H9 (cell line): ENCODE measurements around the gene LAMB4. TPM values are rescaled to one million over a fixed set of nuclear protein-coding genes. Genes with fewer than 3 reads are reported as not detected.

Experiments used
- DNase-seq: peaks from one replicate; pipeline ENCODE4 v3.0.0-alpha.2; 2017
- H2AFZ ChIP-seq: one replicate; pipeline ENCODE4 v1.6.1; 2013; ENCODE audit warnings: mild to moderate bottlenecking, low read length, control low read depth, moderate library complexity
- H2AK5ac ChIP-seq: 2 replicates; pipeline ENCODE4 v1.6.1; 2013; ENCODE audit warnings: low read length, control low read depth, mixed read lengths; ENCODE audit not compliant: insufficient read length
- H2BK120ac ChIP-seq: one replicate; pipeline ENCODE4 v1.6.1; 2013; ENCODE audit warnings: low read depth, mild to moderate bottlenecking, low read length, control low read depth, inconsistent platforms; ENCODE audit not compliant: poor library complexity, severe bottlenecking
- H2BK12ac ChIP-seq: 2 replicates; pipeline ENCODE4 v1.6.1; 2013; ENCODE audit warnings: low read length, control low read depth, mixed read lengths, low read depth; ENCODE audit not compliant: insufficient read length
- H2BK15ac ChIP-seq: 2 replicates; pipeline ENCODE4 v1.6.1; 2013; ENCODE audit warnings: low read depth, low read length, control low read depth
- H2BK20ac ChIP-seq: one replicate; pipeline ENCODE4 v1.6.1; 2013; ENCODE audit warnings: low read depth, mild to moderate bottlenecking, low read length, control low read depth, inconsistent platforms; ENCODE audit not compliant: poor library complexity, severe bottlenecking
- H2BK5ac ChIP-seq: 2 replicates; pipeline ENCODE4 v1.6.1; 2013; ENCODE audit warnings: low read length, control low read depth, mixed read lengths; ENCODE audit not compliant: insufficient read length
- H3K14ac ChIP-seq: 2 replicates; pipeline ENCODE4 v1.6.1; 2013; ENCODE audit warnings: low read length, control low read depth; ENCODE audit not compliant: insufficient read depth
- H3K18ac ChIP-seq: 2 replicates; pipeline ENCODE4 v1.6.1; 2013; ENCODE audit warnings: low read depth, mild to moderate bottlenecking, mixed read lengths, low read length, control low read depth; ENCODE audit not compliant: insufficient read length
- H3K23ac ChIP-seq: 2 replicates; pipeline ENCODE4 v1.6.1; 2013; ENCODE audit warnings: low read length, control low read depth, mixed read lengths, low read depth; ENCODE audit not compliant: insufficient read length
- H3K23me2 ChIP-seq: 2 replicates; pipeline ENCODE4 v1.6.1; 2013; ENCODE audit warnings: low read depth, mild to moderate bottlenecking, mixed read lengths, low read length, control low read depth; ENCODE audit not compliant: insufficient read length, poor library complexity, severe bottlenecking
- H3K27ac ChIP-seq: 2 replicates; pipeline ENCODE4 v1.5.1; 2013; ENCODE audit warnings: low read length, control low read depth, mixed read lengths, low read depth; ENCODE audit not compliant: insufficient read length
- H3K27me3 ChIP-seq: 2 replicates; pipeline ENCODE4 v1.6.1; 2013; ENCODE audit warnings: low read length, control low read depth, inconsistent platforms; ENCODE audit not compliant: insufficient read depth
- H3K4ac ChIP-seq: 2 replicates; pipeline ENCODE4 v1.6.1; 2013; ENCODE audit warnings: low read depth, mild to moderate bottlenecking, control low read depth, inconsistent platforms, low read length, moderate library complexity
- H3K4me1 ChIP-seq: 2 replicates; pipeline ENCODE4 v1.6.1; 2013; ENCODE audit warnings: low read length, control low read depth, inconsistent platforms; ENCODE audit not compliant: insufficient read depth
- H3K4me2 ChIP-seq: 2 replicates; pipeline ENCODE4 v1.6.1; 2013; ENCODE audit warnings: low read length, control low read depth, mixed read lengths; ENCODE audit not compliant: insufficient read length, insufficient read depth
- H3K56ac ChIP-seq: 2 replicates; pipeline ENCODE4 v1.6.1; 2013; ENCODE audit warnings: low read depth, mild to moderate bottlenecking, mixed read lengths, low read length, control low read depth; ENCODE audit not compliant: insufficient read length
- H3K79me1 ChIP-seq: 2 replicates; pipeline ENCODE4 v1.6.1; 2013; ENCODE audit warnings: low read depth, mild to moderate bottlenecking, moderate library complexity, low read length, control low read depth, inconsistent platforms; ENCODE audit not compliant: insufficient read depth, poor library complexity, severe bottlenecking
- H3K79me2 ChIP-seq: 2 replicates; pipeline ENCODE4 v1.6.1; 2013; ENCODE audit warnings: low read length, control low read depth, inconsistent platforms; ENCODE audit not compliant: insufficient read depth
- H3K9ac ChIP-seq: 2 replicates; pipeline ENCODE4 v1.6.1; 2013; ENCODE audit warnings: low read length, control low read depth, mixed read lengths; ENCODE audit not compliant: insufficient read length; ENCODE audit errors: extremely low read depth
- H3K9me3 ChIP-seq: one replicate; pipeline ENCODE4 v1.6.1; 2013; ENCODE audit warnings: low read depth, low read length, inconsistent platforms; ENCODE audit not compliant: control insufficient read depth
- H3T11ph ChIP-seq: one replicate; pipeline ENCODE4 v1.6.1; 2013; ENCODE audit warnings: mild to moderate bottlenecking, low read length, control low read depth, inconsistent platforms
- H4K20me1 ChIP-seq: one replicate; pipeline ENCODE4 v1.6.1; 2013; ENCODE audit not compliant: control insufficient read depth, insufficient read length, insufficient read depth
- H4K5ac ChIP-seq: 2 replicates; pipeline ENCODE4 v1.6.1; 2013; ENCODE audit warnings: low read depth, mild to moderate bottlenecking, mixed read lengths, low read length, control low read depth; ENCODE audit not compliant: insufficient read length
- H4K8ac ChIP-seq: replicated peaks from 2 replicates; pipeline ENCODE4 v1.6.1; 2013; ENCODE audit warnings: low read length, control low read depth, mixed read lengths, low read depth; ENCODE audit not compliant: insufficient read length
- H4K91ac ChIP-seq: 2 replicates; pipeline ENCODE4 v1.6.1; 2013; ENCODE audit warnings: low read depth, mild to moderate bottlenecking, moderate library complexity, mixed read lengths, low read length, control low read depth; ENCODE audit not compliant: insufficient read length
- H3K27ac Mint-ChIP-seq, 3 experiments: 2 replicates in 2 of 3; 3 replicates in 1 of 3; pipeline ENCODE4 v1.8.0; 2020 to 2021; ENCODE audit warnings: mixed read lengths in 3 of 3, mild to moderate bottlenecking in 1 of 3, moderate library complexity in 1 of 3
- H3K27me3 Mint-ChIP-seq: 2 replicates; pipeline ENCODE4 v1.8.0; 2021; ENCODE audit warnings: low read depth, mild to moderate bottlenecking, moderate library complexity, mixed read lengths
- H3K36me3 Mint-ChIP-seq, 3 experiments: 2 replicates in 2 of 3; 3 replicates in 1 of 3; pipeline ENCODE4 v1.8.0; 2020 to 2021; ENCODE audit warnings: low read depth in 3 of 3, mixed read lengths in 3 of 3; ENCODE audit not compliant: insufficient read depth in 1 of 3
- H3K4me1 Mint-ChIP-seq, 2 experiments: 2 replicates each; pipeline ENCODE4 v1.8.0; 2020; ENCODE audit warnings: mixed read lengths in 2 of 2
- H3K4me3 Mint-ChIP-seq, 2 experiments: 2 replicates in 1 of 2; 3 replicates in 1 of 2; pipeline ENCODE4 v1.8.0; 2020 to 2021; ENCODE audit warnings: mild to moderate bottlenecking in 2 of 2, mixed read lengths in 2 of 2, moderate library complexity in 1 of 2
- H3K9me3 Mint-ChIP-seq, 2 experiments: 2 replicates in 1 of 2; 3 replicates in 1 of 2; pipeline ENCODE4 v1.8.0; 2020; ENCODE audit warnings: mild to moderate bottlenecking in 2 of 2, mixed read lengths in 2 of 2, moderate library complexity in 1 of 2
- WGBS: extraction: QIAGEN DNeasy Blood & Tissue Kit; methylation state at CpG from one replicate; pipeline ENCODE4 v1.1.7; 2013; ENCODE audit warnings: missing lambda C conversion rate, low lambda C conversion rate, mixed read lengths; ENCODE audit not compliant: insufficient read length; ENCODE audit errors: extremely low coverage; 5-methylcytosine and 5-hydroxymethylcytosine counted together
- total RNA-seq: library from RNA; stranded (reverse); gene quantifications from 2 replicates; pipeline ENCODE4 v1.2.1, GENCODE V29; 2021
- TF ChIP-seq, protein P1 (sequence below): fragments of 200-600 bp; sonication (generic); conservative IDR thresholded peaks from 3 replicates; pipeline ENCODE4 v1.8.0; 2021; ENCODE audit warnings: antibody characterized with exemption, mild to moderate bottlenecking

The LAMB4 gene
- total RNA-seq, 1 experiment from 2014 or later, result not detected

DNA sequence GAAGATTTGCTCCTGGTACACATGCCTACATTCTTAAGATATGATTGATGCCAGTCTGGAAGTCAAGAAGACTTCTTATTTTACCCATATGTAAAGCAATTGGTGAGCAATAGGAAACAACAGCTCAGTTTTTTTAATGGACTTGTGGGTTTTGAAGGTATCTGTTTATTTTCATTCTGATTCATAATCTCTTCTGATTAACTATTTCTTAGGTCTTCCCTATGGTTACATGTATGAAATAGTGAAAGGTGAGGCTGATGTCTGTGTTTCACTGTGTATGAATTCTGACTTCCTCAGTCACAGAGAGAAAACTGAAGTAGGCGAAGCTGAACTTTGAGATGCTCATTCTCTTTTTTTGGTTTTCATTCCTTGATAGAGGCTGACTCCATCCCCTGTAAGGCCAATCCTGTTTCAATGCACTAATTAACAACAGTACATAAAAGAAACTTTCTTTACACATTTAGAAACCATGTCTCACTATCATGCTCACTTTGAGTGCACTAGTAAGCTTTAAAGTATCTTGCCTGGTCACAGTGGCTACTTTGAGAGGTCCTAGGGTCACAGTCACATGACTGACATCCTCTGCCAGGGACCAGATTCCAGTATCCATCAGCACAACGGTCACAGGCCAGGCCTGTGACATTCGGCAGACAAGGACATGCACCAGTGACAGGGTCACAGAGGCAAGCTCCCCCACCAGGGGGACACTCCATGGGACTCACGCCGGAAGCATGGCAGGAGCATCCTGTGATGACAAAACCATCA, 67.7 kb downstream of the LAMB4 start:
- Histone ChIP-seq H3K9me3 (no peaks in the 10 kb centered on the region), H3K14ac (no peak overlapping the region), H3K4me1 (peaks cover 4% of the 10 kb centered on the region; the same call in 1 of the 2 replicates), H4K91ac (no peak overlapping the region), H3K23ac (no peak overlapping the region), H2BK120ac (no peak overlapping the region), H2AK5ac (no peak overlapping the region), H2BK20ac (no peak overlapping the region), H2AFZ (no peak overlapping the region), H3K56ac (no peak overlapping the region), H4K5ac (no peak overlapping the region), H3K4ac (no peak overlapping the region), H2BK12ac (no peak overlapping the region), H3K23me2 (no peaks in the 10 kb centered on the region), H3T11ph (no peak overlapping the region), H4K8ac (no peak overlapping the region), H3K27ac (no peak overlapping the region), H2BK5ac (no peak overlapping the region), H3K27me3 (no peaks in the 10 kb centered on the region), H3K79me2 (no peaks in the 10 kb centered on the region), H3K4me2 (no peak overlapping the region), H3K79me1 (no peaks in the 10 kb centered on the region), H4K20me1 (no peaks in the 10 kb centered on the region), H3K18ac (no peak overlapping the region), H3K9ac (no peak overlapping the region), H2BK15ac (no peak overlapping the region)
- WGBS, result no CpG with 5 or more reads among the region's 5 CpGs
- TF ChIP-seq, protein P1, sequence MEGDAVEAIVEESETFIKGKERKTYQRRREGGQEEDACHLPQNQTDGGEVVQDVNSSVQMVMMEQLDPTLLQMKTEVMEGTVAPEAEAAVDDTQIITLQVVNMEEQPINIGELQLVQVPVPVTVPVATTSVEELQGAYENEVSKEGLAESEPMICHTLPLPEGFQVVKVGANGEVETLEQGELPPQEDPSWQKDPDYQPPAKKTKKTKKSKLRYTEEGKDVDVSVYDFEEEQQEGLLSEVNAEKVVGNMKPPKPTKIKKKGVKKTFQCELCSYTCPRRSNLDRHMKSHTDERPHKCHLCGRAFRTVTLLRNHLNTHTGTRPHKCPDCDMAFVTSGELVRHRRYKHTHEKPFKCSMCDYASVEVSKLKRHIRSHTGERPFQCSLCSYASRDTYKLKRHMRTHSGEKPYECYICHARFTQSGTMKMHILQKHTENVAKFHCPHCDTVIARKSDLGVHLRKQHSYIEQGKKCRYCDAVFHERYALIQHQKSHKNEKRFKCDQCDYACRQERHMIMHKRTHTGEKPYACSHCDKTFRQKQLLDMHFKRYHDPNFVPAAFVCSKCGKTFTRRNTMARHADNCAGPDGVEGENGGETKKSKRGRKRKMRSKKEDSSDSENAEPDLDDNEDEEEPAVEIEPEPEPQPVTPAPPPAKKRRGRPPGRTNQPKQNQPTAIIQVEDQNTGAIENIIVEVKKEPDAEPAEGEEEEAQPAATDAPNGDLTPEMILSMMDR, result no peak
- no peaks in the 10 kb centered on the region for H3K9me3 Mint-ChIP-seq
- H3K27ac Mint-ChIP-seq, result no peak overlapping the region
- DNase-seq, result no peak
- peaks cover 14% of the 10 kb centered on the region in 2 experiments for H3K4me1 Mint-ChIP-seq
- H3K4me3 Mint-ChIP-seq, result no peak overlapping the region
- no peaks in the 10 kb centered on the region for H3K27me3 Mint-ChIP-seq
- H3K36me3 Mint-ChIP-seq, result no peaks in the 10 kb centered on the region; a peak in 1 of 7 replicates
